ENCODE results near the gene MGRN1.

DNA sequence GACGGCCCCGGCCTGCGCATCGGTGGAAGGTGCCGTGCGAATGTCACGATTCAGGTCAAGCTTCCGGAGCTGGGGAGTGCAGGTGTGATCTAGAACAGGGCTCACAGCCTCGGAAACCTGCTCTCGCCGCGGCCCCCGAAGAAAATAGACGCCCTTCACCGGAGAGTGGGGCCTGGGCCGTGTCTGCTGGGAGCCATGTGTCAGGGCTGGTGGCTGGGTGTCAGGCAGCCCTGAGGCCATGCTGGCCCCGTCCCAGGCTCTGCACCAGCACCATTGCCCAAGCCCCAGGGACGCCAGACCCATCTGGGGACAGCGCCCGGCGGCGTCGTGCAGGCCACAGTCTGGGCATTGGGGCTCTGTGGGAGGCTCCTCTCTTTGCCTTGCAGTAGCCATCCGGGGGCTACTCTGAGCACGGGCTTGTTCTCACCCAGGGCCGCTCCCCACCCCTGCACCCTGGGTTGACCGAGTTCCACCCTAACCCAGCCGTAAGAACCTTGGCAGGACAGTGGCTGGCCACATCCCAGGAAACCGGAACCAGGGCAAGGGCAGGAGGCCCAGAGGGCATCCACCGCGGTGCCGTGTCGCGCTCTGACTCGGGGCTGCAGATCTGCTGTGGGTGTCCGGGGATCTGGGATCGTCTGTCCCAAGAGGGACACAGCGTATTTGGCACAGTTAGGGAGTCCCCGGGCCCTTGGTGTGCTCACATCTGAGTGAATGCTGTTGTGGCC, 63.5 kb downstream of the MGRN1 start:
- TF ChIP-seq, protein P1, sequence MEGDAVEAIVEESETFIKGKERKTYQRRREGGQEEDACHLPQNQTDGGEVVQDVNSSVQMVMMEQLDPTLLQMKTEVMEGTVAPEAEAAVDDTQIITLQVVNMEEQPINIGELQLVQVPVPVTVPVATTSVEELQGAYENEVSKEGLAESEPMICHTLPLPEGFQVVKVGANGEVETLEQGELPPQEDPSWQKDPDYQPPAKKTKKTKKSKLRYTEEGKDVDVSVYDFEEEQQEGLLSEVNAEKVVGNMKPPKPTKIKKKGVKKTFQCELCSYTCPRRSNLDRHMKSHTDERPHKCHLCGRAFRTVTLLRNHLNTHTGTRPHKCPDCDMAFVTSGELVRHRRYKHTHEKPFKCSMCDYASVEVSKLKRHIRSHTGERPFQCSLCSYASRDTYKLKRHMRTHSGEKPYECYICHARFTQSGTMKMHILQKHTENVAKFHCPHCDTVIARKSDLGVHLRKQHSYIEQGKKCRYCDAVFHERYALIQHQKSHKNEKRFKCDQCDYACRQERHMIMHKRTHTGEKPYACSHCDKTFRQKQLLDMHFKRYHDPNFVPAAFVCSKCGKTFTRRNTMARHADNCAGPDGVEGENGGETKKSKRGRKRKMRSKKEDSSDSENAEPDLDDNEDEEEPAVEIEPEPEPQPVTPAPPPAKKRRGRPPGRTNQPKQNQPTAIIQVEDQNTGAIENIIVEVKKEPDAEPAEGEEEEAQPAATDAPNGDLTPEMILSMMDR (IDR thresholded peaks at IDR 0.05), result no peak
- no peak for TF ChIP-seq POLR2AphosphoS5 (IDR thresholded peaks at IDR 0.05)
